KMS-11 (cell line): ENCODE data around the gene SLC22A23.
A peak's percentile ranks its signal among the peaks of the same experiment; 100 is the strongest.

Source experiments
- H2AFZ ChIP-seq: fragments of 200-600 bp; sonication (generic); 2 replicates; pipeline ENCODE4 v1.6.1; 2016; ENCODE audit warnings: antibody characterized with exemption, mixed run types, low read depth
- H3K27ac ChIP-seq: fragments of 200-600 bp; sonication (generic); 2 replicates; pipeline ENCODE4 v1.6.1; 2016; ENCODE audit warnings: mild to moderate bottlenecking, mixed run types
- H3K27me3 ChIP-seq: fragments of 200-600 bp; sonication (generic); 2 replicates; pipeline ENCODE4 v1.6.1; 2017; ENCODE audit warnings: mild to moderate bottlenecking, low read depth, mixed run types, moderate library complexity; ENCODE audit not compliant: insufficient read depth
- H3K36me3 ChIP-seq: fragments of 200-600 bp; sonication (generic); 2 replicates; pipeline ENCODE4 v1.6.1; 2017; ENCODE audit warnings: mild to moderate bottlenecking, mixed run types; ENCODE audit not compliant: insufficient read depth
- H3K4me1 ChIP-seq: fragments of 200-600 bp; sonication (generic); 2 replicates; pipeline ENCODE4 v1.6.1; 2016; ENCODE audit warnings: mild to moderate bottlenecking, low read depth, mixed run types; ENCODE audit not compliant: poor library complexity, severe bottlenecking
- H3K4me2 ChIP-seq: fragments of 200-600 bp; sonication (generic); 2 replicates; pipeline ENCODE4 v1.7.0; 2016; ENCODE audit warnings: mild to moderate bottlenecking, mixed run types
- H3K4me3 ChIP-seq: fragments of 200-600 bp; sonication (generic); IDR thresholded peaks from 2 replicates; pipeline ENCODE4 v1.6.1; 2017; ENCODE audit warnings: low read depth, low read length, mixed read lengths; ENCODE audit not compliant: insufficient read depth
- H3K79me2 ChIP-seq: fragments of 200-600 bp; sonication (generic); 2 replicates; pipeline ENCODE4 v1.6.1; 2016; ENCODE audit warnings: low read depth, mixed run types; ENCODE audit not compliant: insufficient read depth
- H3K9ac ChIP-seq: fragments of 200-600 bp; sonication (generic); 2 replicates; pipeline ENCODE4 v1.6.1; 2016; ENCODE audit warnings: mild to moderate bottlenecking, mixed run types
- H4K20me1 ChIP-seq: fragments of 200-600 bp; sonication (generic); 2 replicates; pipeline ENCODE4 v1.6.1; 2016; ENCODE audit warnings: mild to moderate bottlenecking, mixed run types; ENCODE audit not compliant: insufficient read depth
- TF ChIP-seq, protein P1 (sequence below): fragments of 200-600 bp; sonication (generic); conservative IDR thresholded peaks from 2 replicates; pipeline ENCODE4 v1.6.1; 2017; ENCODE audit warnings: low read depth, mild to moderate bottlenecking, antibody characterized with exemption, low read length, moderate library complexity, mixed read lengths

Gene SLC22A23

DNA sequence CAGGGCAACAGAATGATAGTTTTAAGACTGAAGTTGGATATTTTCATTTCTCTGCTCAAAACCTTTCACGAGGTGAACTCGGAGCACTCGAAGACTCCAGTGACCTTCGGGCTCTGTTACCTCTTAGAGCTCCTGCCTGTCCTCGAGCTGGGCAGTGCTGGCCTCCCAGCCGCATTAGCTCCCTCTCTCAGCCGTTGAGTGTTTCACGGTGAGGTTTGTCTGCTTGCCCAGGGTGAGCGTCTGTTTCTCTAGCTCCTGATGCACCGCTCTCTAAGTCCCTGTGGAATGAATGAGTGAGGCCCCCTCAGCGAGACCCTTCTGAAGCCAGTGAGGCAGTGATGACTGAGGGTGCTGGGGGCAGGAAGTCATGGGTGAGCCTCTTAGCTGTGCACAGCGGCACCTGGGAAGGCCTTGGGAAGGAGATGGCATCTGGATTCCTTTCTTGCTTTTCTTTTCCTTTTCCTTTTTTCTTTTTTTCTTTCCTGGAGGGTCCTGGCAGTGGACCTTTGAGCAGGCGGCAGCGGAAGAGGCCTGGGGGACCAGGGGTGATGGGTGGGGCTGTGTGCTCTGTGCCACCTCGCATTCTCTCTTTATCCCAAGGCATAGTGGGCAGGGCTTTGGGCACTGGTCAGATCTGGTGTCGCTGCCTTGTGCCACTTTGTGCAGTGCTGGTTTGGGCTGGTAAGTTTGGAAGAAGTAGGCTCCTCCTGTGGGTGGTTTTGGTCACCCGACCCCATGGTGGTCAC is 195.9 kb downstream of the SLC22A23 start:
- Histone ChIP-seq H3K36me3 (no peaks in the 10 kb centered on the region), H3K79me2 (peaks cover 66% of the 10 kb centered on the region), H3K4me3 (no peak overlapping the region), H3K27me3 (no peaks in the 10 kb centered on the region), H3K9ac (no peak overlapping the region), H3K27ac (no peak overlapping the region), H4K20me1 (no peaks in the 10 kb centered on the region), H3K4me1 (peaks cover 12% of the 10 kb centered on the region), H3K4me2 (peak overlapping the region; percentile 75), H2AFZ (no peak overlapping the region)
- TF ChIP-seq, protein P1, sequence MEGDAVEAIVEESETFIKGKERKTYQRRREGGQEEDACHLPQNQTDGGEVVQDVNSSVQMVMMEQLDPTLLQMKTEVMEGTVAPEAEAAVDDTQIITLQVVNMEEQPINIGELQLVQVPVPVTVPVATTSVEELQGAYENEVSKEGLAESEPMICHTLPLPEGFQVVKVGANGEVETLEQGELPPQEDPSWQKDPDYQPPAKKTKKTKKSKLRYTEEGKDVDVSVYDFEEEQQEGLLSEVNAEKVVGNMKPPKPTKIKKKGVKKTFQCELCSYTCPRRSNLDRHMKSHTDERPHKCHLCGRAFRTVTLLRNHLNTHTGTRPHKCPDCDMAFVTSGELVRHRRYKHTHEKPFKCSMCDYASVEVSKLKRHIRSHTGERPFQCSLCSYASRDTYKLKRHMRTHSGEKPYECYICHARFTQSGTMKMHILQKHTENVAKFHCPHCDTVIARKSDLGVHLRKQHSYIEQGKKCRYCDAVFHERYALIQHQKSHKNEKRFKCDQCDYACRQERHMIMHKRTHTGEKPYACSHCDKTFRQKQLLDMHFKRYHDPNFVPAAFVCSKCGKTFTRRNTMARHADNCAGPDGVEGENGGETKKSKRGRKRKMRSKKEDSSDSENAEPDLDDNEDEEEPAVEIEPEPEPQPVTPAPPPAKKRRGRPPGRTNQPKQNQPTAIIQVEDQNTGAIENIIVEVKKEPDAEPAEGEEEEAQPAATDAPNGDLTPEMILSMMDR, result no peak

DNA sequence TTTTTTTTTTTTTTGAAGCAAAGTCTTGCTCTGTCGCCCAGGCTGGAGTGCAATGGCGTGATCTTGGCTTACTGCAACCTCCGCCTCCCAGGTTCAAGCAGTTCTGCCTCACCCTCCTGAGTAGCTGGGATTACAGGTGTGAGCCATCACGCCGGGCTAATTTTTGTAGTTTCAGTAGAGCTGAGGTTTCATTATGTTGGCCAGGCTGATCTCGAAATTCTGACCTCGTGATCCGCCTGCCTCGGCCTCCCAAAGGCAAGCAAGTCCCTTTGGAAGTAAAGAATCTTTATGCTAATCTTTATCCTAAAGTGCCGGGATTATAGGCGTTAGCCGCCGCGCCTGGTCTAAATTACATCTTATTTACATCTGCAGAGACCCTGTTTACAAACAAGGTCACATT is 196.6 kb downstream of the SLC22A23 start:
- TF ChIP-seq, protein P1, result no peak
- H4K20me1 ChIP-seq, result no peaks in the 10 kb centered on the region
- no peak overlapping the region for H2AFZ ChIP-seq
- H3K9ac ChIP-seq, result no peak overlapping the region
- H3K27me3 ChIP-seq, result no peaks in the 10 kb centered on the region
- no peak overlapping the region for H3K27ac ChIP-seq
- H3K4me1 ChIP-seq, result peaks cover 12% of the 10 kb centered on the region
- H3K79me2 ChIP-seq, result peaks cover 61% of the 10 kb centered on the region
- no peak overlapping the region for H3K4me3 ChIP-seq
- H3K4me2 ChIP-seq, result peak overlapping the region; percentile 75
- H3K36me3 ChIP-seq, result no peaks in the 10 kb centered on the region

DNA sequence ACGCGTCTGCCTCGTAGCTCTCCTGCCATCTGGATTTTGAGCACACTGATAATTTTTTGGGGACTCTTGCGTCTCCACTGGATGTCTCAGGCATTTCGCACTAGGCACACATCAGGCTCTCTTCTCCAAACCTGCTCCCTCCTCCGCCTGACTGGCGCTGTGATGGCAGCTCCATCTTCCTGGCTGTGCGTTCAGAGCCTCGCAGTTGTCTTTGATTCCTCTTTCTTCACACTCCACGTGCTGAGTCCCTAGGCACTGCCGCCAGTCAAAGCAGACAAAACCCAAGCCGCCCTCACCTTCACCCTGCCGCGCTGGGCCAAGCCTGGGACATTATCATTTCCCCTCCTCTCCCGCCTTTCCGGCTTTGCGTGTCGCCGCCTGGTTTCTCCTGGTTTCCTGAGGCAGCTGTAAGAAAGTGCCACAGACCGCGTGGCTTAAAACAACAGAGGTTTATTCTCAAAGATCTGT is 197.3 kb downstream of the SLC22A23 start:
- peak overlapping the region; percentile 90 for H3K9ac ChIP-seq
- TF ChIP-seq, protein P1, result no peak
- H3K4me3 ChIP-seq, result no peak overlapping the region
- H3K27ac ChIP-seq, result peak overlapping the region; percentile 81
- H3K27me3 ChIP-seq, result no peaks in the 10 kb centered on the region
- peaks cover 54% of the 10 kb centered on the region for H3K79me2 ChIP-seq
- peaks cover 12% of the 10 kb centered on the region for H3K4me1 ChIP-seq
- no peaks in the 10 kb centered on the region for H4K20me1 ChIP-seq
- H2AFZ ChIP-seq, result peak overlapping the region; percentile 29; the same call in 1 of the 2 replicates
- no peaks in the 10 kb centered on the region for H3K36me3 ChIP-seq
- peak overlapping the region; percentile 75 for H3K4me2 ChIP-seq

DNA sequence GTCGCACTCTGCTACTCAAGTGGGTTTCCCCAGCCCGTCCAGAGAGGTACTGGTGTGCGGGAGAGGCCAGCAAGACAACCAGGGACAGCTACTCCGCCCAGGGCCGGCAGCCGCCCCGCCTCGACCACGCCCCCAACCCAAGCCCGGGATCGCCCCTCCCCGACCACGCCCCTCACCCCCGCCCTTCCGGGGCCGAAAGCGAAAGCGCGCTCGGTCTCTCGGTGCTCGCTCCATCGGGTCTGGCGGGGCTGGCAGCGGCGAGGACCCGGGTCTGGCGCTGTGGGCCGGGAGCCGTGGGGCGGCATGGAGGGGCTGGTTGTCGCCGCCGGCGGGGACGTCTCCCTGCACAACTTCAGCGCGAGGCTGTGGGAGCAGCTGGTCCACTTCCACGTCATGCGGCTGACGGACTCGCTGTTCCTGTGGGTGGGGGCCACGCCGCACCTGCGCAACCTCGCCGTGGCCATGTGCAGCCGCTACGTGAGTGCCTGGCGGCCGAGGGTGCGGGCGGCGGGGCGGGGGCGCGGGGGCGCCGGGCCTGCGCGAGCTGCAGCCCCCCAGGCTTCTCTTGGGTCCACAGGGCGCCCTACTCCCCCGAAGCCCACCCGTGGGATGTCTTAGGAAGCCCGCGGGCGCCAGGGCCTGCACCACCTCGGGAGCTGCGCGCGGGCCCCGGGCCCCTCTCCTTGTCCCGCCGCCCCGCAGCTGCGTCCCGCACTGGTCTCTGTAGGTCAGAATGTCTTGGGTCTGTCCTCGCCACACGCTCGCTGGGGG is 197.9 kb downstream of the SLC22A23 start, which contains the start of gene PSMG4:
TSS of gene PSMG4 (plus strand) at position 228 of the 771 bp plus-strand sequence. CDS start at position 304, 76 bp downstream.
- Histone ChIP-seq H3K4me2 (peak within 1 kb of the TSS; percentile 75), H3K4me3 (no peak within 1 kb of the TSS), H3K27ac (peak within 1 kb of the TSS; percentile 81), H3K9ac (peak within 1 kb of the TSS; percentile 90), H4K20me1 (no peaks in the 10 kb centered on the region), H3K4me1 (peaks cover 12% of the 10 kb centered on the region), H2AFZ (peak within 1 kb of the TSS; percentile 29; the same call in 1 of the 2 replicates), H3K79me2 (peaks cover 47% of the 10 kb centered on the region), H3K27me3 (no peaks in the 10 kb centered on the region), H3K36me3 (no peaks in the 10 kb centered on the region)
- TF ChIP-seq, protein P1, result no peak
